DND-41 (cell line): Measurements from ENCODE around the gene GLRX2.
A peak's percentile ranks its signal among the peaks of the same experiment; 100 is the strongest.

ENCODE experiments used
- ATAC-seq: fragments of 200-7000 bp; cut with Tn5 transposase; 3 replicates; pipeline ENCODE4 v1.9.1; 2021; ENCODE audit warnings: low read depth; ENCODE audit not compliant: insufficient read depth
- DNase-seq: peaks from one replicate; pipeline ENCODE4 v3.0.0-alpha.2; 2020
- H2AFZ ChIP-seq: 2 replicates; pipeline ENCODE4 v1.6.0; 2012; ENCODE audit warnings: low read depth, low read length
- H3K27ac ChIP-seq: 2 replicates; pipeline ENCODE4 v1.5.1; 2012; ENCODE audit warnings: low read length, inconsistent platforms
- H3K27me3 ChIP-seq: fragments of 200-600 bp; sonication (generic); 2 replicates; pipeline ENCODE4 v1.6.0; 2012; ENCODE audit warnings: low read length, mild to moderate bottlenecking, inconsistent platforms; ENCODE audit not compliant: insufficient read depth, poor library complexity
- H3K36me3 ChIP-seq: 2 replicates; pipeline ENCODE4 v1.5.1; 2012; ENCODE audit warnings: low read length, inconsistent platforms; ENCODE audit not compliant: insufficient read depth
- H3K4me1 ChIP-seq: 2 replicates; pipeline ENCODE4 v1.5.1; 2012; ENCODE audit warnings: mild to moderate bottlenecking, low read length; ENCODE audit not compliant: insufficient read depth
- H3K4me2 ChIP-seq: 2 replicates; pipeline ENCODE4 v1.6.0; 2012; ENCODE audit warnings: mild to moderate bottlenecking, moderate library complexity, low read length, inconsistent platforms; ENCODE audit not compliant: insufficient read depth
- H3K4me3 ChIP-seq, 2 experiments: fragments of 200-600 bp in 1 of 2; shearing (Covaris generic) in 1 of 2; 2 replicates each; pipeline ENCODE4 v1.5.1; 2012 to 2016; ENCODE audit warnings: inconsistent platforms in 2 of 2, low read length in 2 of 2, mild to moderate bottlenecking in 2 of 2, low read depth in 1 of 2, moderate library complexity in 1 of 2
- H3K79me2 ChIP-seq: 2 replicates; pipeline ENCODE4 v1.6.0; 2012; ENCODE audit warnings: low read length, inconsistent platforms; ENCODE audit not compliant: insufficient read depth
- H3K9ac ChIP-seq: 2 replicates; pipeline ENCODE4 v1.6.0; 2012; ENCODE audit warnings: low read depth, mild to moderate bottlenecking, inconsistent platforms, low read length, moderate library complexity
- H3K9me3 ChIP-seq: 2 replicates; pipeline ENCODE4 v1.5.1; 2012; ENCODE audit warnings: low read length, moderate library complexity, mild to moderate bottlenecking, inconsistent platforms; ENCODE audit not compliant: insufficient read depth, severe bottlenecking
- H4K20me1 ChIP-seq: 2 replicates; pipeline ENCODE4 v1.6.0; 2012; ENCODE audit warnings: low read length; ENCODE audit not compliant: insufficient read depth
- CTCF ChIP-seq: IDR thresholded peaks from 2 replicates; pipeline ENCODE4 v1.5.1; 2012; ENCODE audit warnings: borderline replicate concordance, low read length, moderate library complexity, mild to moderate bottlenecking; ENCODE audit not compliant: poor library complexity, severe bottlenecking; ENCODE audit errors: extremely low read depth
- EZH2 ChIP-seq: IDR thresholded peaks from 3 replicates; pipeline ENCODE4 v1.6.1; 2012; ENCODE audit warnings: borderline replicate concordance, low read depth, mild to moderate bottlenecking, moderate library complexity, low read length, inconsistent platforms; ENCODE audit not compliant: severe bottlenecking

Gene GLRX2

GRCh38 chr1:193079187-193079586, 26.0 kb downstream of the GLRX2 start:
- H3K27me3 ChIP-seq, result no peaks in the 10 kb centered on the region
- peaks cover 11% of the 10 kb centered on the region for H3K79me2 ChIP-seq
- ATAC-seq, result no peak
- peaks cover 77% of the 10 kb centered on the region for H3K36me3 ChIP-seq
- no peak overlapping the region for H3K9ac ChIP-seq
- H4K20me1 ChIP-seq, result peaks cover 2% of the 10 kb centered on the region; the same call in 1 of the 2 replicates
- no peaks in the 10 kb centered on the region for H3K4me1 ChIP-seq
- H3K9me3 ChIP-seq, result no peaks in the 10 kb centered on the region
- DNase-seq, result no peak
- H2AFZ ChIP-seq, result no peak overlapping the region
- H3K4me3 ChIP-seq, result no peak overlapping the region
- no peak overlapping the region for H3K27ac ChIP-seq
- no peak overlapping the region for H3K4me2 ChIP-seq
- TF ChIP-seq CTCF, result no peak
- TF ChIP-seq EZH2, result no peak

- Histone ChIP-seq H3K79me2 (peaks cover 17% of the 10 kb centered on the region), H3K27ac (no peak overlapping the region), H3K4me1 (no peaks in the 10 kb centered on the region), H3K36me3 (peaks cover 68% of the 10 kb centered on the region), H3K27me3 (no peaks in the 10 kb centered on the region), H2AFZ (no peak overlapping the region), H4K20me1 (peaks cover 2% of the 10 kb centered on the region; the same call in 1 of the 2 replicates), H3K9me3 (no peaks in the 10 kb centered on the region), H3K4me3 (no peak overlapping the region), H3K9ac (no peak overlapping the region), H3K4me2 (no peak overlapping the region)
- no peak for DNase-seq
- no peak for ATAC-seq
- no peak for TF ChIP-seq CTCF
- TF ChIP-seq EZH2, result no peak
These were observed 27.2 kb downstream of the GLRX2 start for GRCh38 chr1:193077991-193078390.

GRCh38 chr1:193070942-193071341, 34.3 kb downstream of the GLRX2 start:
- Histone ChIP-seq H3K4me2 (no peak overlapping the region), H3K36me3 (peaks cover 18% of the 10 kb centered on the region), H3K4me3 (no peak overlapping the region), H3K9ac (no peak overlapping the region), H4K20me1 (peaks cover 15% of the 10 kb centered on the region), H3K27ac (no peak overlapping the region), H3K9me3 (no peaks in the 10 kb centered on the region), H2AFZ (no peak overlapping the region), H3K79me2 (peaks cover 67% of the 10 kb centered on the region), H3K4me1 (no peaks in the 10 kb centered on the region), H3K27me3 (no peaks in the 10 kb centered on the region)
- DNase-seq (no peak), ATAC-seq (peak; percentile 64; the same call in 1 of the 3 replicates)
- TF ChIP-seq CTCF (no peak), EZH2 (no peak)

DNA sequence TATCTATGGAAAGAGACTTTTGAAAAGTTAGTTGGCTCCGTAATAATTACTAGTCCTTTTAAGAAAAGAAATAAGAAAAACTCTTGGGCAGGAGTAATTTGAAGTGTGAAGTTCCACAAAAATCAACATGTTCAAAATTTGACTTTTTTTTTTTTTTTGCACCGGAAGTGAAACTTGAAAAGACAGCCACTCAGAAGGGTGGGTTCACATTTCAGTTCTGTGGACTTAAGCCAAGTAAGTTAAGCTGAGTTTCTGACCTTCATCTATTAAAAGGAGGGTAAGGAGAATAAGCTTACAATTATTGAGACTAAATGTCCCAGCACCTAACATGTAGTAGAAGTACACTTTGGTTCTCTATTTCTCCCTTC, 34.8 kb downstream of the GLRX2 start:
- Histone ChIP-seq H3K4me1 (no peaks in the 10 kb centered on the region), H4K20me1 (peaks cover 17% of the 10 kb centered on the region), H3K4me3 (no peak overlapping the region), H3K4me2 (no peak overlapping the region), H3K9ac (no peak overlapping the region), H3K36me3 (peaks cover 18% of the 10 kb centered on the region), H2AFZ (no peak overlapping the region), H3K27ac (no peak overlapping the region), H3K27me3 (no peaks in the 10 kb centered on the region), H3K9me3 (no peaks in the 10 kb centered on the region), H3K79me2 (peaks cover 68% of the 10 kb centered on the region)
- TF ChIP-seq EZH2, result no peak
- TF ChIP-seq CTCF, result no peak
- DNase-seq, result no peak
- no peak for ATAC-seq
